MV-4-11 (cell line): ENCODE data around the gene ADCY10.
A peak's percentile ranks its signal among the peaks of the same experiment; 100 is the strongest.
"Not testable (repeated sequence)": the region's sequence is repeated elsewhere in the genome, so short reads cannot be mapped to it uniquely, and the experiment has no call there.

Source experiments
- DNase-seq: peaks from one replicate; lab custom pipeline; 2025; lab: John Stamatoyannopoulos, UW

ADCY10 gene

GRCh38 chr1:167887187-167887586 lies 26.7 kb downstream of the ADCY10 start:
- not testable (repeated sequence) for DNase-seq

DNA sequence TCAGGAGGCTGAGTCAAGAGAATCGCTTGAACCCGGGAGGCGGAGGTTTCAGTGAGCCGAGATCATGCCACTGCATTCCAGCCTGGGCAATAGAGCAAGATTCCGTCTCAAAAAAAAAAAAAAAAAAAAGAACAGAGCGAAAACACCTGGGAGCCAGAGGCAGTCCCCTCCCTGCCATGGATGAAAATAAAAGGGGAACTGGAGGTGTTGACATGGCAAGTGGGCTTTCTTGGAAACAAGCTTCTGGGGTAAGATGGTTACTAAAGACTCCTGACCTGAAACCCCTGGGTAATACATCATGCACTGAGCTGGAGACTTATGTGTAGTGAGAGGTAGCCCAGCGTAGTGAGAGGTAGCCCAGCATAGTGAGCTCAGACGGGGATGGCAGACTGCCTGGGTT lies 31.6 kb downstream of the ADCY10 start:
- no peak for DNase-seq

DNA sequence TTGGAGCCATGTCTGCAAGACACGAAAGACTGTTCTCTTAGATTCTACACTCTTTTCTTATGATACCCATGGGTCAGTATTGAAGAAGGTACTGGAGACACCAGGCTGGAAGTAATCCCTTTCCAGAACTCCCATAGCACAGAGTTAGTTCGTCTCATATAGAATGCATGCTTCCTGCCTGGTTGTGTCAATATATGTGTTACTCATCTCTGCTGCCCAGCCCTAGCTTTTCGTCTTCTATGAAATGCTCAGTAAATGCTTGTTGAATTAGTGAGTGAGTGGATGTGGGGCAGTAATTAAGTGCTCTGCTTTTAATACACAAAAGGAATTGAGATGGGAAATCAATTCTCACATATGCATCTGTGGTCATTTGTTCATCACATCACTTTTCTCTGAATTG lies 32.1 kb downstream of the ADCY10 start:
- no peak for DNase-seq

DNA sequence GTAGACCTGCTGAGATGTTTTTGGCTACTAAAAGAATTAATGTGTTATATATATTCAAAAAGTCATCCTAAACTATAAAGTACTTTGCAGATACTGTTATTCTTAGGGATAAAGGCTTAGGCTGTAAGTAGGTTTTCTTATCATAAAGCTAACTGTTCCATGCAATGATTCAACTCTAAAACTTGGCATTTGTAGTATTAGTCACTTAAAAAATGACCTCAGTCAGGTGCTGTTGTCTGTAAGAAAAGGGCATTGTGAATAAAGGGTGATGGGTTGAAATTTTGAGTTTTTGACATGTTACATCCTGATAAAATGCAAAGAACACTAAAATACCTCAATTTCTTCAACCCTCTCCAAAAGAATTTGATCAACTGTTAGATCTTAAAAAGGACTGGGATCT lies 32.9 kb downstream of the ADCY10 start:
- DNase-seq: no peak

GRCh38 chr1:167880580-167881021 lies 33.3 kb downstream of the ADCY10 start:
- no peak for DNase-seq

DNA sequence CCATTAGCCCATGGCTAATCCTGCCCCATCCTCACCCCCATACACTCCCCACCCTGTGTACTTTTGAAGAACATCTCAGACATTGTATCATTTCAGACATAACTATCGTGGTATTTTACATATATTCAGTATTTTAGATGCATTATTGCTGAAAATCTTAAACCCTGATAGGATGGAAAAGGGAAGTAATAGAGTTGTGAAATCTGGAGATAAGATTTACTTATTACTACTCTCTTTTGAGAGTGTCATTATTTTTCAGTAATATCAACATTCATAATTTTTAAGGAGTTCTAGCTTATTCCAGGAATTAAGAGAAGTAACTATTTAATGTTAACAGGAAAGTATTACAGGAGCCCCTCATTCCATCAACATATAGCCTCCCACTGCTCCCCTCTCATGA lies 34.4 kb downstream of the ADCY10 start:
- DNase-seq: peak; percentile 6

GRCh38 chr1:167878372-167879160 lies 35.4 kb downstream of the ADCY10 start:
- no peak for DNase-seq

DNA sequence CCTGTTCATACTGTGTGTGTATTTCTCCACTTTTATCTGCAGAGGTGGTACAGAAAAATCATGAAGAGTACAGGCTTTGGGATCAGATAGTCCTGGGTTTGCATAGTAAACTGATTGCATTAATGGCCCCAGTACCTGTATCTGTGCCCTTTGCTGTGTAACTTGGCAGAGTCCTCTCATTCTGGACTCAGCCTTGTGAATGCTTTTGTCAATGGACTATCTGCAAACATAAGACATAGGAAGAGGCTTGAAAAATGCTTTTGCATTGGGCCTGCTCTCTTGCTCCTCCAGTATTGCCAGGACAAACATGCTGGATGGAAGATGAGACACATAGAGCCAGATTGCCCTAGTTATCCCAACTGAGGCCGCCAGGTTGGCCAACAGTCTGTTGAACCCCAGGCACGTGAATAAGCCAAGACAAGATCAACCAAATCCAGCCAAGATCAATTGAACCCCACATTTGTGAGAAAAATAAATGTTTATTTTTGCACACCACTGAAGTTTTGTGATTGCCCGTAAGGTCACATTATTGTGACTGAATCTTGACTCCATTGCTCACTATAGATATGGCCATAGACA lies 37.2 kb downstream of the ADCY10 start:
- DNase-seq: no peak

DNA sequence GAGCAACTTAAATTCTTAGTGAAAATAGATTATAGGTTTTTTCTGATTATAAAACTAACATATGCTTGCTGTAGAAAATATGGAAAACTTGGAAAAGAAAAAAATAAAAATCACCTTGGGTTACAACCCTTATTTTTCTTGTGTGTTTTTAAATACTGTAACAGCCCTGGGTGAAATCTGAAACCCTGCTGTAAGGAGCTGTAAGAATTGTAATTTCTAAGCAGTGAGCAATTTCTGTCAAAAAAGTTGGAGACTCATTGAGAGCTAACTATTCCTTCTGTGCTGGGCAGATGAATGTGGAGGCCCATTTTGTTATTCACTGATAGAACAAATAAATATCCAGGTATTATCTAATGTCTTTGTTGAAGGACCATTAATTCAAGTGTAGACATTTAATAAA lies 42.6 kb downstream of the ADCY10 start:
- DNase-seq: no peak

GRCh38 chr1:167869157-167870001 lies 44.6 kb downstream of the ADCY10 start:
- not testable (repeated sequence) for DNase-seq

GRCh38 chr1:167866739-167867414 lies 47.1 kb downstream of the ADCY10 start:
- DNase-seq: not testable (repeated sequence)

- DNase-seq: not testable (repeated sequence)
These were observed 47.6 kb downstream of the ADCY10 start for GRCh38 chr1:167866326-167866725.

GRCh38 chr1:167865804-167866308 lies 48.1 kb downstream of the ADCY10 start:
- peak; percentile 64 for DNase-seq

DNA sequence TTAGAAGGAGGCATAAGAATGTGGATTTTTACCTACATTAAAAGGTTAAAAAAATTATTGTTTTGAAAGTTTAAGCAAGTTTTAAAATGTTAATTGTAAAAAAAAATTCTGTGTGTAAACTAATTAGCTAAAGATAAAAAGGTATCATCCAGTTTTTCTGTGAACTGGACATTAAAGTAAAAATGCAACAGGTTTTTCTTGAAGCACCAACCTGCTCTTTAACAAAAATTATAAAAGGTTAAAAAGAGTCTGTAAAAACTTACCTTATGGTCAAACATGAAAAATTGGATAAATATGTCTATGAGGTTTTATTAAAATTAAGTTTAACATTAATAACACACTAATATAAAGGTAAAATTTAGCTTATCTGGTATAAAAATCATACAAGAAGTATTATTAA lies 48.7 kb downstream of the ADCY10 start:
- not testable (repeated sequence) for DNase-seq

DNA sequence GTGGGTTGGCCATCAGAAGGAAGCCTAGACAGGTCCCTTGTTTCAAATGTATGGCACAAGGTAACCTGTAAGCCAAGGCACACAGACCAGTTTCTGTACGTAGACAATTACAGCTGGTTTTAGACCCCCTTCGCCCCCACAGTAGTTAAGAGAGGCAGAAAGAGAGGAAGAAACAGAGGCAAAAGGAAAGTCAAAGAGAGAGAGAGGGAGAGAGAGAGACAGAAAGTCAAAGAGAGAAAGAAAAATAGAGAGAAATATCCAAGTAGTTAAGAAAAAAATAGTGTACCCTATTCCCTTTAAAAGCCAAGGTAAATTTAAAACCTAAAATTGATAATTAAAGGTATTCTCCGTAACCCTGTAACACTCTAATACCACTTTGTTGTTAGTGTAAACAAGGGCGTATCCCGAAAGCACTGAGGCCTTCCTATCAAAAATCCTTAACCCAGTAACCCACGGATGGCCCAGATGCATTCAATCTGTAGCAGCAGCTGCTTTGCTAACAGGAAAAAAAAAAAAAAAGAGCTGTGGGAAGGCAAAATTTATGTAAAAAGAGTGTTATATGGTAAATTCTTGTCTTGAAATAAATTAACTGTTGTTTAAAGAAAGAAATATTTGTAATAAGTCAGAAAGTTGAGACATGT lies 49.4 kb downstream of the ADCY10 start:
- DNase-seq: no peak

GRCh38 chr1:167863921-167864279 lies 50.0 kb downstream of the ADCY10 start:
- no peak for DNase-seq

DNA sequence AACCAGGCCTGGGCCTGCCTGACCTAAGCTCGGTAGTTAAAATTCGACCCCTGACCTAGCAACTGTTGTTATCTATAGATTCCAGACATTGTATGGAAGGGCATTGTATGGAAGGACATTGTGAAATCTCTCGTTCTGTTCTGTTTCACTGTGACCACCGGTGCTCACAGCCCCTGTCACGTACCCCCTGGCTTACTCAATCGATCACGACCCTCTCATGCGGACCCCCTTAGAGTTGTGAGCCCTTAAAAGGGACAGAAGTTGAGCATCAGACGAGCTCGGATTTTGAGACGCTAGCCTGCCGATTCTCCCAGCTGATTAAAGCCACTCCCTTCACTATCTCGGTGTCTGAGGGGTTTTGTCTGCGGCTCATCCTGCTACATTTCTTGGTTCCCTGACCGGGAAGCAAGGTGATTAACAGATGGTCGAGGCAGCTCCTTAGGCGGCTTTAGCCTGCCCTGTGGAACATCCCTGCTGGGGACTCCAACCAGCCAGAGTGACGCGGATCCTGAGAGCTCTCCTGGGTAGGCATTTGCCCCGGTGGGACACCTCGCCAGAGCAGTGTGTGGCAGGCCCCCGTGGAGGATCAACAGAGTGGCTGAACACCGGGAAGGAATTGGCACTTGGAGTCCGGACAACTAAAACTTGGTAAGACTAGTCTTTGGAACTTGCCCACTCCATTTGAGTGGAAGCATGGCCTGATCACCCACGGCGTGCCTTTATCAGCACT lies 50.6 kb downstream of the ADCY10 start:
- DNase-seq: not testable (repeated sequence)

DNA sequence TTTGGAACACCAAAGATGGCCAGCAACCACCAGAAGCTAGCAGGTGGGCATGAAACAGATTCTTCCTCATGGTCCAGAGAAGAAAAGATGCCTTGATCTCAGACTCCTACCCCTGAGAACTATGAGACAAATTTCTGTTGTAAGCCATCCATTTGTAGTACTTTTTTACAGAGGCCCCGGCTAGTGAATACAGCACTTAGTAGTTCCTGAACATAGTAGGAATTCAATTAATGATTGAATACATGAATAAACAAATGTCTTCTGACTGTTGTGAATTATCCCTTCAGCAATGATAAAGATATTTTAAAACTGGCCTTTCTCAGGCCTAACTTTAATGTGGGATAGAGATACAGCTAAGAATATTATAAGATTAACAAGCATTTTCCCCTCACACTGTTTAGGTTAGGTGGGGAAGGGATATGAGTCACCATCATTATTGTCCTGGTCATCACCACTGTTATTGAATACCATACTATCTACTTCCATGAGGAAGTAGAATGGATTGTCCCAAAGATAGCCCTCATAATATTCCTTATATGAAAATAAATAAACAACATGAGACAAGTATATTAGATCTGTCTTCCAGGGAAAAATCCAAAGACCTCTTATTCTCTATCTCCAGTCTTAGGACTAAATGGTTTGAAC lies 51.4 kb downstream of the ADCY10 start:
- no peak for DNase-seq

DNA sequence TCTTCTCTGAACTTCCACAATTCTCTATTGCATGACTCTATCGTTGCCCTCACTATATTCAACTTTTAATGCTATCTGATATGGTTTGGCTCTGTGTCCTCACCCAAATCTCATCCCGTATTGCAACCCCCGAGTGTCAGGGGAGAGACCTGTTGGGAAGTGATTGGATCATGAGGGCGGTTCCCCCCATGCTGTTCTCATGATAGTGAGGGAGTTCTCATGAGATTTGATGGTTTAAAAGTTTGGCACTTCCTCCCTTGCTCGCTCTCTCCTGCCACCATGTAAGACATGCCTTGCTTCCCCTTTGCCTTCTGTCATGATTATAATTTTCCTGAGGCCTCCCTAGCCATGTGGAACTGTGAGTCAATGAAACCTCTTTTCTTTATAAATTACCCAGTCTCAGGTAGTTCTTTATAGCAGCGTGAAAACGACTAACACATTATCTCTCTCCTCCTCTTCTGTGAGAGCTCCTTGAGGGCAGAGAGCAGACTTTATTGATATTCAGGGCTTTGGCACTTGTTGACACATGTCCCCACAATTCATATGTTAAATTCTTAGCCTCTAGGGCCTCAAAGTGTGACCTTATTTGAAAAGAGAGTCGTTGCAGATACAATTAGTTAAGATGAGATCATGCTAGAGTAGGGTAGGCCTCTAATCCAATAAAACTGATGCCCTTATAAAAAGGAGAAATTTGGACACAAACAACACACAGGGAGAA lies 52.1 kb downstream of the ADCY10 start:
- DNase-seq: no peak
